ENCODE results near the gene GAP43. TPM values are rescaled to one million over a fixed set of nuclear protein-coding genes. Genes with fewer than 3 reads are reported as not detected.

The GAP43 gene
- total RNA-seq, 1 donor from 2014 or later, result 0.16 TPM

GRCh38 chr3:115758076-115758763 lies 134.9 kb downstream of the GAP43 start:
- DNase-seq (ENCODE audit: low read depth), result no peak

- DNase-seq (ENCODE audit: low read depth), result peak; percentile 55
These were observed 137.4 kb downstream of the GAP43 start for GRCh38 chr3:115760716-115761115.

GRCh38 chr3:115761927-115762305 lies 138.6 kb downstream of the GAP43 start:
- peak; percentile 85 for DNase-seq (ENCODE audit: low read depth)

GRCh38 chr3:115766587-115767482 lies 143.5 kb downstream of the GAP43 start:
- no peak for DNase-seq (ENCODE audit: low read depth)

- DNase-seq (ENCODE audit: low read depth), result no peak
These were observed 145.4 kb downstream of the GAP43 start for GRCh38 chr3:115768661-115769060.
